Measurements from ENCODE around the gene WAPL. TPM values are rescaled to one million over a fixed set of nuclear protein-coding genes. Genes with fewer than 3 reads are reported as not detected.

Gene WAPL, protein sequence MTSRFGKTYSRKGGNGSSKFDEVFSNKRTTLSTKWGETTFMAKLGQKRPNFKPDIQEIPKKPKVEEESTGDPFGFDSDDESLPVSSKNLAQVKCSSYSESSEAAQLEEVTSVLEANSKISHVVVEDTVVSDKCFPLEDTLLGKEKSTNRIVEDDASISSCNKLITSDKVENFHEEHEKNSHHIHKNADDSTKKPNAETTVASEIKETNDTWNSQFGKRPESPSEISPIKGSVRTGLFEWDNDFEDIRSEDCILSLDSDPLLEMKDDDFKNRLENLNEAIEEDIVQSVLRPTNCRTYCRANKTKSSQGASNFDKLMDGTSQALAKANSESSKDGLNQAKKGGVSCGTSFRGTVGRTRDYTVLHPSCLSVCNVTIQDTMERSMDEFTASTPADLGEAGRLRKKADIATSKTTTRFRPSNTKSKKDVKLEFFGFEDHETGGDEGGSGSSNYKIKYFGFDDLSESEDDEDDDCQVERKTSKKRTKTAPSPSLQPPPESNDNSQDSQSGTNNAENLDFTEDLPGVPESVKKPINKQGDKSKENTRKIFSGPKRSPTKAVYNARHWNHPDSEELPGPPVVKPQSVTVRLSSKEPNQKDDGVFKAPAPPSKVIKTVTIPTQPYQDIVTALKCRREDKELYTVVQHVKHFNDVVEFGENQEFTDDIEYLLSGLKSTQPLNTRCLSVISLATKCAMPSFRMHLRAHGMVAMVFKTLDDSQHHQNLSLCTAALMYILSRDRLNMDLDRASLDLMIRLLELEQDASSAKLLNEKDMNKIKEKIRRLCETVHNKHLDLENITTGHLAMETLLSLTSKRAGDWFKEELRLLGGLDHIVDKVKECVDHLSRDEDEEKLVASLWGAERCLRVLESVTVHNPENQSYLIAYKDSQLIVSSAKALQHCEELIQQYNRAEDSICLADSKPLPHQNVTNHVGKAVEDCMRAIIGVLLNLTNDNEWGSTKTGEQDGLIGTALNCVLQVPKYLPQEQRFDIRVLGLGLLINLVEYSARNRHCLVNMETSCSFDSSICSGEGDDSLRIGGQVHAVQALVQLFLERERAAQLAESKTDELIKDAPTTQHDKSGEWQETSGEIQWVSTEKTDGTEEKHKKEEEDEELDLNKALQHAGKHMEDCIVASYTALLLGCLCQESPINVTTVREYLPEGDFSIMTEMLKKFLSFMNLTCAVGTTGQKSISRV (N-terminal part only)
- total RNA-seq = 35.8 and 64.5 TPM in 2 replicates

DNA sequence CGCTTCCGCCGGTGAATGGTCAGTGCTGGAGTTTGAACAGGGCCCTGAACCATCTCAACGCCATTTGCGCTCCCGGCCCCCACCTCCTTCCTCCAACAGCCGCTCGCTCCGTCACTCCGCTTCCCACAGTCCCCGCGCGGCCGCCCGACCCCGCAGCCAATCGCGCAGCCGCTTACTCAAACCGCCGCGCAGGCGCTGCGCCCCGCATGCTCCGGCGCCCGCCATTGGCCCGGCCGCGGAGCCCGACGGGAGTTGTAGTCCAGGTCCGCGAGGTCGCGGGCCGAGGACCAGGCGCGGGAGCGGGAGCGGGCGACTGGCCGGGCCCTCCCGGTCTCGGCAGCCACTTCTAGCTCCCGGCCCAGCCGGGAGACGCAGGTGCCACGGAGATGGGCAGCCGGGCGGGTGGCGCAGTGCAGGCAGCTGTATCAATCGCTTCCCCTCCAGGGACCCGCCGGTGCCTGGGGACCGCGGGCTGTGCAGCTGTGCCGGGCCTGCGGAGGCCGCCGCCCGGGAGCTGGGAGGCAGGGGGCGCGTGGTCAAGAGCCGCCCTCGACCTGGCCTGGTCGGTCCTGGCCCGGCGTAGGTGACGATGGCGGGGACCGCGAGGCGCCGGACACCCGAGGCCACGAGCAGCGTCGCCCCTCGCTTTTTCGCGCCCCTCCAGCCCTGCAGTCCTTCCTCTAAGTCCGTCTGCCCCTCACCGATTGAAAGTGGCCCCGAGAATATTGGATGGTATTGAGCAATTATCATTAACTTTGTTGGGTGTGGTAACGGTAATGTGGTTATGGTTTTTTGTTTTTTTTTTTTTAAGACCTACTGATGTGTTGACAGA is at the start of gene WAPL:
Gene WAPL (minus strand): TSS at position 115 of the 832 bp plus-strand sequence. CDS start 3,723 bp downstream, outside the sequence.

Other genes starting within 250 kb of the WAPL start
- gene GRID1, start 155.0 kb downstream of the WAPL start, total RNA-seq = 0.06 TPM in 1 of 2 replicates, not detected in the other
- not detected in 2 replicates for gene OPN4, start 132.8 kb upstream of the WAPL start, total RNA-seq
- gene LDB3, start 146.7 kb upstream of the WAPL start, total RNA-seq = not detected in 2 replicates
- gene BMPR1A, start 234.8 kb upstream of the WAPL start, total RNA-seq = 0.16 and 0.19 TPM in 2 replicates

Data from bladder microvascular endothelial cell (primary cell).